NB4 (cell line): ENCODE data around the gene ZNF705A.
"Not testable (repeated sequence)": the region's sequence is repeated elsewhere in the genome, so short reads cannot be mapped to it uniquely, and the experiment has no call there.

Experiments
- DNase-seq: peaks from one replicate; pipeline ENCODE4 v3.0.0; 2010; ENCODE audit warnings: low read depth
- H3K4me3 ChIP-seq: one replicate; pipeline ENCODE4 v1.5.1; 2011; ENCODE audit warnings: mild to moderate bottlenecking, low read depth, low read length, moderate library complexity
- MYC ChIP-seq: IDR thresholded peaks from 2 replicates; pipeline ENCODE4 v1.6.1; 2011; ENCODE audit warnings: low read depth, low read length
- POLR2A ChIP-seq: IDR thresholded peaks from 2 replicates; pipeline ENCODE4 v1.6.1; 2011; ENCODE audit warnings: mild to moderate bottlenecking; ENCODE audit not compliant: insufficient read length; ENCODE audit errors: extremely low read depth
- TF ChIP-seq, protein P1 (sequence below): IDR thresholded peaks from one replicate; pipeline ENCODE4 v1.5.1; 2012; ENCODE audit warnings: low read depth, low read length
- TF ChIP-seq, protein P2 (sequence below): IDR thresholded peaks from 2 replicates; pipeline ENCODE4 v1.6.1; 2011; ENCODE audit warnings: low read depth, low read length

ZNF705A gene

DNA sequence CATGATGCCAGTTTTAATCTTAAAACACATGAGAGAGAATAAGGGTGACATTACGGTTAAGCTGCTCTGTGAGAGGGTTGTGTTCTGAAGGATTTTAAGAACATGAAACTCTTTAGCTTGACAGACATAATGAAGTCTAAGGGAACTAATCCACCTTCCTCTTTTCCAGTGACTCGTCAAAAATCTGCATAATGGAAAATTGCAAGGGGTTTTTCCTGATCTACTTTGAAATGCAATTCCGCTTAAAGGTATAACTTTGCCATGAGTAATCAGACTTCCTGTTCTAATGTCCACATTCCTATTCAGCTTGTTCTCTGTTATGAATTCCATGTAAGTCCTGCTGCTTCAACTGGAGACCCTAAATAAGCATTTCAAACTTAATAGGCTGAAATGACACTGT is at the start of gene ZNF705A:
Gene ZNF705A, plus strand, starts transcription at position 171 of the 400 bp plus-strand sequence. CDS start 15,611 bp downstream, outside the sequence.
- H3K4me3 ChIP-seq, result no peak within 1 kb of the TSS
- peak; percentile 72 for DNase-seq
- TF ChIP-seq, protein P1, sequence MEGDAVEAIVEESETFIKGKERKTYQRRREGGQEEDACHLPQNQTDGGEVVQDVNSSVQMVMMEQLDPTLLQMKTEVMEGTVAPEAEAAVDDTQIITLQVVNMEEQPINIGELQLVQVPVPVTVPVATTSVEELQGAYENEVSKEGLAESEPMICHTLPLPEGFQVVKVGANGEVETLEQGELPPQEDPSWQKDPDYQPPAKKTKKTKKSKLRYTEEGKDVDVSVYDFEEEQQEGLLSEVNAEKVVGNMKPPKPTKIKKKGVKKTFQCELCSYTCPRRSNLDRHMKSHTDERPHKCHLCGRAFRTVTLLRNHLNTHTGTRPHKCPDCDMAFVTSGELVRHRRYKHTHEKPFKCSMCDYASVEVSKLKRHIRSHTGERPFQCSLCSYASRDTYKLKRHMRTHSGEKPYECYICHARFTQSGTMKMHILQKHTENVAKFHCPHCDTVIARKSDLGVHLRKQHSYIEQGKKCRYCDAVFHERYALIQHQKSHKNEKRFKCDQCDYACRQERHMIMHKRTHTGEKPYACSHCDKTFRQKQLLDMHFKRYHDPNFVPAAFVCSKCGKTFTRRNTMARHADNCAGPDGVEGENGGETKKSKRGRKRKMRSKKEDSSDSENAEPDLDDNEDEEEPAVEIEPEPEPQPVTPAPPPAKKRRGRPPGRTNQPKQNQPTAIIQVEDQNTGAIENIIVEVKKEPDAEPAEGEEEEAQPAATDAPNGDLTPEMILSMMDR, result no peak
- TF ChIP-seq, protein P2, sequence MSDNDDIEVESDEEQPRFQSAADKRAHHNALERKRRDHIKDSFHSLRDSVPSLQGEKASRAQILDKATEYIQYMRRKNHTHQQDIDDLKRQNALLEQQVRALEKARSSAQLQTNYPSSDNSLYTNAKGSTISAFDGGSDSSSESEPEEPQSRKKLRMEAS, result 0 out of 2 replicates have a peak, but pooled peaks have one; percentile 7
- TF ChIP-seq MYC, result no peak; the same call in 1 of the 2 replicates

GRCh38 chr12:8108808-8109398 is 47.9 kb upstream of the ZNF705A start:
- TF ChIP-seq MYC (peak; percentile 61; the same call in 1 of the 2 replicates), POLR2A (no peak)
- TF ChIP-seq, protein P2, result peak; percentile 66
- TF ChIP-seq, protein P1, result peak; percentile 93
- DNase-seq, result peak; percentile 77
- H3K4me3 ChIP-seq, result peak overlapping the region; percentile 21

DNA sequence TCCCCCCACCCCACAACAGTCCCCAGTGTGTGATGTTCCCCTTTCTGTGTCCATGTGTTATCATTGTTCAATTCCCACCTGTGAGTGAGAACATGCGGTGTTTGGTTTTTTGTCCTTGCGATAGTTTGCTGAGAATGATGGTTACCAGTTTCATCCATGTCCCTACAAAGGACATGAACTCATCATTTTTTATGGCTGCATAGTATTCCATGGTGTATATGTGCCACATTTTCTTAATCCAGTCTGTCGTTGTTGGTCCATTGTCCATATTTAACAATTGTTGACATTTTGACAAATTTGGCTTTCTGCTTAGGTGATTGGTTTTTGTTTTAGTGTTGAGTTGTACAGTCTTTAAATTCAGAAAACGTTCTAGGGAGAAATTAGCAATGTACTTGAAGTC is 43.7 kb upstream of the ZNF705A start:
- not testable (repeated sequence) for H3K4me3 ChIP-seq, DNase-seq

GRCh38 chr12:8120072-8120713 is 36.6 kb upstream of the ZNF705A start:
- H3K4me3 ChIP-seq, result no peak overlapping the region
- no peak for DNase-seq
- TF ChIP-seq MYC (no peak), POLR2A (no peak)
- TF ChIP-seq, protein P1, result no peak
- TF ChIP-seq, protein P2, result no peak

DNA sequence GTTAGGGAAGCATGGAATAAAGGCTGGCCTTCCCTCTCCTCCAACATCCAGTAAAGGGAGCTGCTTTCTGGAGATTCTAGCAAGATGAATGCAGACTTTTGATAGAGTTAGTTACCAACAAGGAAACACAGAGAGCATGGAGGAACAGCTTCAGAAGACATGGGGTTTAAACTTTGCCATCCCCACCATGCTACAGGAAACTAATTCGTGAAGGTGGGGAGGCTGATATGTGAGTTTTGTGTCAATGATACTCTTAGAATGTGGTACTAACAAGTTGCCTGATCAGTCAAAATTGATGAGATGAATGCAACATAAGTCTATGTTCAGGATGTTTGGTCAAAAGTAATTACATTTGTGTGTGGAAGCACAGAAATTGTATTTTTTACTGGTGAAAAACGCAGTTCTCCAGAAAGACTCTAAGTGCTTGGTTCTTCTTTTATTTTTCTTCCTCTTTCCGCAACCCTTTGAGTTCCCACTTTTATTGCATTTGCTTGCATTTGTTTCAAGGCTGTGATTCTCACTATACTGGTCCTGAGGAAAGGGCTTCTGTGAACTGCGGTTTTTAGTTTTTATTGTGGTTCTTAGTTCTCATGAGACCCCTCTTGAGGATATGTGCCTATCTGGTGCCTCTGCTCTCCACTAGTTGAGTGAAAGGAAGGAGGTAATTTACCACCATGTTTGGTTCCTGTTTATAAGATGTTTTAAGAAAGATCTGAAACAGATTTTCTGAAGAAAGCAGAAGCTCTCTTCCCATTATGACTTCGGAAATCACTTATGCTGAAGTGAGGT is 33.5 kb upstream of the ZNF705A start, which contains the start of gene CLEC4A:
Gene CLEC4A, plus strand, starts transcription at position 494 of the 789 bp plus-strand sequence. Its CDS starts 262 bp downstream, at position 756.
- TF ChIP-seq MYC (peak; percentile 30; the same call in 1 of the 2 replicates), POLR2A (no peak)
- TF ChIP-seq, protein P1, result no peak
- H3K4me3 ChIP-seq, result no peak within 1 kb of the TSS
- DNase-seq, result peak; percentile 69

DNA sequence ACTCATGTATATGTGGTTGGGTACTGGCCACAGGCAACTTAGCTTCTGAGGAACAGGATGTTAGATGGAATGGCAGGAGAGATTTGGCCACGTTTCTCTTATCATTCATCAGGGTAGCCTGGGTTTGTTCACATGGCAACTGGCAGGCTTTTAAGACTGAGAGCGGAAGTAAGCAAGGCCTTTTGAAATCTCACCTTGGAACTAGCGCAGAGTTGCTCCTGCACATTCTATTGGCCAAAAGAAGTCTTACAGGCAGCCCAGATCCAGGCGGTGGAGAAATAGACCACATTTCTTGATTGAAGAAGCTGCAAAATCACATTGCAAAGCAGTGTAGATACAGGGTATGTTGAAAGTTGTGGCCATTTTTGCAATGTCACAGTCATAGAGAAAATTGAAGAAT is 29.7 kb upstream of the ZNF705A start:
- no peak for TF ChIP-seq POLR2A
- TF ChIP-seq MYC, result no peak
- TF ChIP-seq, protein P1, result no peak
- TF ChIP-seq, protein P2, result no peak
- DNase-seq, result peak; percentile 76
- H3K4me3 ChIP-seq, result no peak overlapping the region

- not testable (repeated sequence) for H3K4me3 ChIP-seq, DNase-seq
Measured at GRCh38 chr12:8133636-8134397, 23.0 kb upstream of the ZNF705A start.

GRCh38 chr12:8134398-8134930 is 22.4 kb upstream of the ZNF705A start:
- not testable (repeated sequence) for DNase-seq, H3K4me3 ChIP-seq
